Esophagus squamous epithelium (tissue), 4 donors: ENCODE results near the gene TLE3.

Experiments used
- POLR2A ChIP-seq, 4 donors: fragments of 450-650 bp; IDR thresholded peaks; one replicate each; pipeline ENCODE4 v1.6.1; 2017; ENCODE audit warnings: antibody characterized with exemption in 4 of 4, mild to moderate bottlenecking in 4 of 4, moderate library complexity in 3 of 4
- TF ChIP-seq, protein P1 (sequence below), 6 experiments: fragments of 450-650 bp in 4 of 6; fragments of 200-600 bp in 2 of 6; sonication (generic) in 2 of 6; IDR thresholded peaks; one replicate each; pipeline ENCODE4 v1.5.1; 2016 to 2019; ENCODE audit warnings: antibody characterized with exemption in 6 of 6, mild to moderate bottlenecking in 4 of 6, moderate library complexity in 4 of 6

DNA sequence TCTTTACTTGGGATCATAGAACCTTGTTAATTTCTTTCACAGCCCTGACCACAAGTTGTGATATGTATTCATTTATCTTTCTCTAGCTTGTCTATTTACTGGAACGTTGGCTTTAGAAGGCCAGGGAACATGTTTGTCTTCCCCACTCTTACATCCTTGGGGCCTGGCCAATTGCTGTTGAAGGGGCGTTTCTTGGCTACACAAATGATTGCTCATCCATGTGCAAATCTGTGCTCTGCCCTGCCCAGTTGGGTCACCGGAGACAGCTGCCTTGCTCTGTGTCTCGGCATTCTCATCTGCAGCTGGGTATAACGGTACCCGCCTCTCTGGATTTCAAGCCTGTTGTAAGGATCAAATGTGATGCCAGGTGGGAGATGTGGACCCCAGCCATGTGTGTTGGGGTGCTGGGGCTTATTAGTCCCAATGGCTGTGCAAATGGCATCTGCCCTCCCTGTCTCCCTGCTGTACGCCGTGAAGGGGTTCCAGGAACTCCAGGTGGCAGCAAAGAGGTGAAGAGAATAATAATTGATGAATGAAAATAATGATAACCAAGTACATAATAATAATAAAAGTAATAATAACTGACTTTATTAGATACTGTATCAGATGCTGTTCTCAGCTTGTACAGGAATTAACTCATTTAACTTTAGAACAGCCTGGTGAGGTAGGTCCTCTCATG, 24.0 kb upstream of the TLE3 start:
- TF ChIP-seq, protein P1, sequence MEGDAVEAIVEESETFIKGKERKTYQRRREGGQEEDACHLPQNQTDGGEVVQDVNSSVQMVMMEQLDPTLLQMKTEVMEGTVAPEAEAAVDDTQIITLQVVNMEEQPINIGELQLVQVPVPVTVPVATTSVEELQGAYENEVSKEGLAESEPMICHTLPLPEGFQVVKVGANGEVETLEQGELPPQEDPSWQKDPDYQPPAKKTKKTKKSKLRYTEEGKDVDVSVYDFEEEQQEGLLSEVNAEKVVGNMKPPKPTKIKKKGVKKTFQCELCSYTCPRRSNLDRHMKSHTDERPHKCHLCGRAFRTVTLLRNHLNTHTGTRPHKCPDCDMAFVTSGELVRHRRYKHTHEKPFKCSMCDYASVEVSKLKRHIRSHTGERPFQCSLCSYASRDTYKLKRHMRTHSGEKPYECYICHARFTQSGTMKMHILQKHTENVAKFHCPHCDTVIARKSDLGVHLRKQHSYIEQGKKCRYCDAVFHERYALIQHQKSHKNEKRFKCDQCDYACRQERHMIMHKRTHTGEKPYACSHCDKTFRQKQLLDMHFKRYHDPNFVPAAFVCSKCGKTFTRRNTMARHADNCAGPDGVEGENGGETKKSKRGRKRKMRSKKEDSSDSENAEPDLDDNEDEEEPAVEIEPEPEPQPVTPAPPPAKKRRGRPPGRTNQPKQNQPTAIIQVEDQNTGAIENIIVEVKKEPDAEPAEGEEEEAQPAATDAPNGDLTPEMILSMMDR (IDR thresholded peaks at IDR 0.05): peak in 1 of 6 experiments; percentile 30
- TF ChIP-seq POLR2A (IDR thresholded peaks at IDR 0.05): no peak
